ENCODE measurements around the gene C5orf63.
"Not testable (repeated sequence)": the region's sequence is repeated elsewhere in the genome, so short reads cannot be mapped to it uniquely, and the experiment has no call there.

C5orf63 gene

DNA sequence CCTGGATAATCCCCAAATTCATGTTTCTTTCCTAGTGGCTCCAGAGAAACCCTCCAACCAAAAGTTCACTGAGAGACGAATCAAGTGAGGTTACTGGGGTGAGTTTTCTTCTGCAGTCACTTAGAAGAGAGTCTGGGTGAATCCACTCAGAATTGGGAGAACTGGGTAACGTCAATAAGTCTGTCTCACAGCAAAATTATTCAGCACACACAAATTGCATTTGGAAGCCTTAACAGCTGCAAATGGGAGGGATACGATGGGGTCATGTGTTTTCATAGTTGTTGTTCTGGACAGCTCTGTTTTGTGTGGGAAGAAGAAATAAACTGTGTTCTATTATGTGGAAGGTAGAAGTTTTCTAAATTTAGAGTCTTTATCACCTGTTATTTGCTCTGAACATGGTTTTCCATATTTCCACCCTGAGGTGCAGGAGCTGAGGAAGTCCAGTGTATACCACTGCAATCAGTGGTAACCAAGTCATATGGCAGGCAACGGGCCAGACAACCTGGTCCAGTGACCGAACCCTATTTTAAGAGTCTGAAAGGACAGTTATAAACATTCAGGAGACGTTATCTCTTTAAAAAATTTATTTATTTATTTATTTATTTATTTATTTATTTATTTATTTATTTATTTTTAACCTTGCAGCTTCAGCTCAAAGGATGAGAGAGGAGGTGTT lies 64.9 kb downstream of the C5orf63 start:
- no peak for DNase-seq (ENCODE audit: low read depth, low spot score)

DNA sequence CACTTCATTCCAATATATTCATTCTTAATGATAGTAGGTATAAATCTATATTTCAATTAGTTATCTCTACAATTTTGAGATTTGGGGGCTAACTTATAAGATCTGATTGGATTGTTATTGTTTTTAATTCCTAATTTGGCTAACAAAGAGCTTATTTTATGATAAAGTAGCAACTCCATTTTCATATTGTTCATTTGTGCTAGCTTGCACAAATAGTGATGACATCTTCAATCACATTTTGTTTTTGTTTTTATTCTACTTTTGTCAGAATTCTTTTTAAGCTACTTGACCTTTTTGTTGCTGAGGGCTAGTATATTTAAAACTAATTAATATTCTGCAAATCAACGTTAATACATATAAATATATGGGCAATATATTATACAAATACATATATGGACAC lies 65.8 kb downstream of the C5orf63 start:
- DNase-seq (ENCODE audit: low read depth, low spot score), result no peak

DNA sequence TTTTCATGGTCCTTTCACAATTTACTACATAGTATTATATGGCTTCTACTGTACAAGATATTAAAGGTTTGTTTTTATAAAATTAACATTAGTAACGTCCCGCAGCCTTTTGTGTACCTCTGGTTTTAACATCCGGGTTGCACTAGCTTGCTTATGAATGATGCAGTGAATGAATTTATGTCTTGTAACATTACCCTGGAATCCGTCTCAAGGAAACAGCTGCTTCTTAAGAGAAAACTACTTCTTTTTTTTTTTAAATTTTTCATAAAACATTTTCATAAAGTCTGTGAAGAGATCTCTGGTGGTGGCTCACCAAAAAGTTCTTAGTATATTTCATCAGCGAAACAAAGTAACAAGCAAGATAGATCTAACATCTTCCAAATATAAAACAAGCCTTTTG lies 66.6 kb downstream of the C5orf63 start:
- no peak for DNase-seq (ENCODE audit: low read depth, low spot score)

DNA sequence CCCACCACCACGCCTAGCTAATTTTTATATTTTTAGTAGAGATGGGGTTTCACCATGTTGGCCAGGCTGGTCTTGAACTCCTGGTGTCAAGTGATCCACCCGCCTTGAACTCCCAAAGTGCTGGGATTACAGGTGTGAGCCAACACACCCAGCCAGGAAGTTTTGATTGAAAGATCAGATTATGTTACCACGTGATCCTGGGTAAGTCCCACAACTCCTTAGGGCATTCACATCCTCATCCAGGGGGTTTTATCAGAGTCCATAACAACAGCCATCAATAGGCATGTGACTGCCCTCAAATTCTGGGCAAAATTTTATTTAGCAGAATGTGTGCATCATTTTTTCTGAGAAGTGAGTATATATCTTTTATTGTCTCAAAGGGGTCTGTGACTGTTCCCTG lies 68.0 kb downstream of the C5orf63 start:
- DNase-seq (ENCODE audit: low read depth, low spot score), result not testable (repeated sequence)

DNA sequence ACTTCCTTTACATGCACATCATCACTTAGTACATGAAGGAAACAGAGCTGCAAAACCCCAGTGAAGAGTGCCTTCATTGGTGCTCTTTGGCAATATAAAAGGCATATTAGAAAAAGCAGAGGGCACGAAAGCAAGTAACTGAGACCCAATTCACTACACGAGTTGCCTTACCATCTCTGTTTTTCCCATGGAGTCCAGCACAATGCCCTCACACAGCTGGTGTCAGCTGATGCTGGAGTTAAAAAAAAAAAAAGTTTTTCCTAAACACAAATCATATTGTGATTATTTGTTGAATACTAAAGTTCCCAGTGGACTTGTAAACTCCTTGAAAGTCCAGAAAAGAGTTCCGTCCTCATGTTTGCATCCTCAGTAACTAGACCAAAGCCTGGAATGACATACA lies 68.6 kb downstream of the C5orf63 start:
- DNase-seq (ENCODE audit: low read depth, low spot score), result no peak

DNA sequence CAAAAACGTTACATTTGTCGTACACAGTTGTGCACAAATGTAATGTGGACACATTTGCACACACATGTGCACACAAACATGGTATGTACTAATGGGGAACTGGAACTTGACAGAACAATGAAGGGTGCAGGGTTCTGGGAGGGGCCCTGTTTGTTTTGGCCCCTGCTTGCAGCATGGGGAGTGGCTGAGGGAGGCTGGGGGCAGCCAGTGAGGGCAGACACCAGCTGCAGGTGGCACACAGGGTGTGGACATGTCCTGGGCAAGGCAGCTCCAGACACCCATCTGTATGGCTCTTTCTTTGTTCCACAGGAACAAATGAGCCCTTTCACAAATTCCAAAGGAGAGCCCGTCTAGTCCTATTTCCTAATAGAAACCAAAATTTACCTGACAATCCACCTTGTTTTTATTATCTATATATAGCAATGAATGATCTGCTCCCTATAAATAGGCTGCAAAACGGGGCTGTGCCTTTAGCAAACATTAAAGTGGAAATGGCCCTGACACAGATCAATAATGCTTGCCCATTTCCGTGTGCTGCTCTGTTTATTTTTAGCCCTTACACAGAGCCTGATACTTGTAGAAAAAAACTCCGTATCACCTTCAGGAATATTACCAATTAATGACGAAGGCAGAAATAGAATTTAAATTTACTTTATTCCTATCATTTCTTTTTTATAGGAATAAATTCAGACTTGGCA lies 69.4 kb downstream of the C5orf63 start:
- DNase-seq (ENCODE audit: low read depth, low spot score), result no peak

DNA sequence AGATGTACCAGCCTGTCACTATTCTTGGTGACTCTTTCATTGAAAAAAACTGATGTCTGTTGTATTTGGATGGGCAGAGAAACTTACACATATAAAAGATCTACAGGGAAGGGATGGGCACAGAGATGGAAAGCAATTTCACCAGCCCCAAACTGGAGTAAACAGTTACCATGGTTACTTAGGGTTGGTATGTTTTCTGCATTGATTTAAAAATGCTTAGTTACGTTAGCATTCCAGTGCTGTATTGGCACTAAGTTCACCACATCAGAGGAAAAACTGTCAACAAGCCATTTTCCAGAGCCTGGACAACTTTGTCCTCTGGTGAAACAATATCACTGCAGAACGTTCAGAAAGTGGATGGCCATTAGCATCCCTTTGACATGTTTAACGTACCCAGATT lies 70.9 kb downstream of the C5orf63 start:
- DNase-seq (ENCODE audit: low read depth, low spot score), result no peak

DNA sequence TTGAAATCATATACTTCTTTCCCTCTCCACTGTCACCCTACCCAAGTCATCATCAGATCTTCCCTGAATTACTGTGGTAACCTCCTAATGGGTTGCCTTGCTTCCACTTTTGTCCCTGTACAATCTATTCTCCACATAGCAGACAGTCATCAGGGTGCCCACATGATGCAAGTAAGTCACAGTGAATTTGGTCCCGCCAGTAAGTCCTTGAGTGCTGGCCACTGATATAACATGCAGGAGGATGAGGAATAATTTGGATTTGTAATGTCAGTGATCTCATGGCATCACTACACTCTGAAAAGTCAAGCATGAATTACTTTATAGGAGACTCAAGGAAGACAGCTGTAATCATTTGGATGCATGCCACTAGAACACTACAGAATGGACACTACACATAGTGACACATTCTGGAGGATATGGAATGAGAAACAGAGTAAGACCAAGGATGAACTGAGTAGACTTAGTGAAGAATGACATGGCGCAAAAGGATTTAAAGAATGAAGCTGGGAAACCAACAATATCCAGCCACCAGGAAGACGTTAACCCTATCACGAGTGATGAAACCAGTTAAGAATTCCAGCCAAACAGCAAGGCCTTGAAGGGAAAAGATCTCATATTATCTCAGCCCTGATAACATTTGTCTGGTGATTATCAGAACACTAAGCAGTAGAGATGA lies 71.5 kb downstream of the C5orf63 start:
- no peak for DNase-seq (ENCODE audit: low read depth, low spot score)

Data from smooth muscle cell of the brain vasculature (primary cell).